Measurements from ENCODE around the gene FAM83F. TPM values are rescaled to one million over a fixed set of nuclear protein-coding genes. Genes with fewer than 3 reads are reported as not detected.
A peak's percentile ranks its signal among the peaks of the same experiment; 100 is the strongest.
"Not testable (repeated sequence)": the region's sequence is repeated elsewhere in the genome, so short reads cannot be mapped to it uniquely, and the experiment has no call there.

FAM83F gene
- total RNA-seq, 1 donor from 2014 or later, result 0.23 TPM

DNA sequence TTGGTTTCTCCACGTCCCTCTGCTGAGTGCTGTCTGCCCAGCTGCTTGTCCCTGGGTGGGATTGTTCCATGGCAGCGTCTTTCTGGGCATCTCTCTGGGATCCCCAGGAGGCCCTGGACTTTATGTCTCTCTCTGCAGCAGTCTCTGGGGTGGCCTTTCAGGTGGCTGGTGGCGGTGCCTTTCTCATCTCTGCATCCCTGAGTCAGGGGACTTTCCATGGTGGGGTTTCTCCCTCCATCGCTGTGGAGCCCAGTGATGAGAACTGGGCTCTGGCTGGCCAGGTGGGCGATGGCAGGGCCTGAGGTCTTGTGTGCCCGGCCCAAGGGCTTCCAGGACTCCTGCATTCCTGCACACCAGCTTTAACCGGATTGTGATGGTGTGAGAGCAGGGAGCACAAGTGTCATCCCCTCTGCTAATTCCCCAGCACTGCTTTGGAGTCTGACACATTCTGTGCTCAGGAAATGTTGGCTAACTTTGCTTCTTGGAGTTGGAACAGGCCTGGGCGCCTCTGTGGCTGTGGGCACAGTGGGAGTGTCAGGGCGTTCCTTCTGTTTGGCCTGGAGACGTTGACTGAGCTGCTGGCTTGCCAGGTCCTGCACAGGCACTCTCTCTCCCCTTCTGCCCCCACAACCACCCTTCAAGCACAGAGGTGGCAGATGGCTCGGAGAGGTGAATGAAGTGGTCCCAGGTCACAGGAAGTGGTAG lies 27.9 kb downstream of the FAM83F start:
- intact Hi-C loops (cut with micrococcal nuclease), result loop anchor here (5.0 to 10.0 kb wide), 2 partner anchors 90 to 398 kb away; no protein-coding TSS in a partner anchor
- H3K9me3 Mint-ChIP-seq, result no peaks in the 10 kb centered on the region
- no peak overlapping the region for H3K4me3 Mint-ChIP-seq
- H3K27me3 Mint-ChIP-seq, result no peaks in the 10 kb centered on the region
- no peaks in the 10 kb centered on the region for H3K36me3 Mint-ChIP-seq (ENCODE audit: low read depth)
- peaks cover 5% of the 10 kb centered on the region for H3K4me1 Mint-ChIP-seq
- H3K27ac Mint-ChIP-seq, result no peak overlapping the region
- no peak for DNase-seq

DNA sequence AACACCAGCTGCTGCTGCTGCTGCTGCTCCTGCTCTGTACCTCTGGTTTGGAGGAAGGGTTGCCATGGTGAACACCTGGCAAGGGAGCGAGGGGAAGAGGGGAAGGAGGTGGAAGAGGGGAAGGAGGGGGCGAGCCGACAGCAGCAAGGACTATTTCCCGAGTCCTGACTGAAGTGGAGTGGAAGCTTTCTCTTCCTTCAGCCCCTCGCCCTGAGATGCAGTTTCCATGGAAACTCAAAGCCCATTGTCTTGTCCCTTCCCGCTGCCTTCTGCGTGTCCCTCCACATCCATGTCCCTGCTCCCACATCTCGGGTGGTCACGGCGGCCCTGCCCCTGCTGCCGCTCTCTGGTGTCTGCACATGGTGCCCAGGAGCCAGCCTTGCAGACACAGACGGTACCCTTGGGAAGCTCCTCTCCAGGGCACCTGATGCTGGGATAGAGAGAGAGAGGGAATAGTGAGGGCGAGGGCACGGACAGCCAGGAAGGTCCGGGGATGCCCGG lies 28.6 kb downstream of the FAM83F start:
- H3K27me3 Mint-ChIP-seq, result no peaks in the 10 kb centered on the region
- no peak for DNase-seq
- no peak overlapping the region for H3K27ac Mint-ChIP-seq
- intact Hi-C loops (cut with micrococcal nuclease), result loop anchor here (5.0 to 10.0 kb wide), 2 partner anchors 91 to 399 kb away; no protein-coding TSS in a partner anchor
- no peaks in the 10 kb centered on the region for H3K36me3 Mint-ChIP-seq (ENCODE audit: low read depth)
- no peak overlapping the region for H3K4me3 Mint-ChIP-seq
- H3K9me3 Mint-ChIP-seq, result no peaks in the 10 kb centered on the region
- peaks cover 2% of the 10 kb centered on the region for H3K4me1 Mint-ChIP-seq

DNA sequence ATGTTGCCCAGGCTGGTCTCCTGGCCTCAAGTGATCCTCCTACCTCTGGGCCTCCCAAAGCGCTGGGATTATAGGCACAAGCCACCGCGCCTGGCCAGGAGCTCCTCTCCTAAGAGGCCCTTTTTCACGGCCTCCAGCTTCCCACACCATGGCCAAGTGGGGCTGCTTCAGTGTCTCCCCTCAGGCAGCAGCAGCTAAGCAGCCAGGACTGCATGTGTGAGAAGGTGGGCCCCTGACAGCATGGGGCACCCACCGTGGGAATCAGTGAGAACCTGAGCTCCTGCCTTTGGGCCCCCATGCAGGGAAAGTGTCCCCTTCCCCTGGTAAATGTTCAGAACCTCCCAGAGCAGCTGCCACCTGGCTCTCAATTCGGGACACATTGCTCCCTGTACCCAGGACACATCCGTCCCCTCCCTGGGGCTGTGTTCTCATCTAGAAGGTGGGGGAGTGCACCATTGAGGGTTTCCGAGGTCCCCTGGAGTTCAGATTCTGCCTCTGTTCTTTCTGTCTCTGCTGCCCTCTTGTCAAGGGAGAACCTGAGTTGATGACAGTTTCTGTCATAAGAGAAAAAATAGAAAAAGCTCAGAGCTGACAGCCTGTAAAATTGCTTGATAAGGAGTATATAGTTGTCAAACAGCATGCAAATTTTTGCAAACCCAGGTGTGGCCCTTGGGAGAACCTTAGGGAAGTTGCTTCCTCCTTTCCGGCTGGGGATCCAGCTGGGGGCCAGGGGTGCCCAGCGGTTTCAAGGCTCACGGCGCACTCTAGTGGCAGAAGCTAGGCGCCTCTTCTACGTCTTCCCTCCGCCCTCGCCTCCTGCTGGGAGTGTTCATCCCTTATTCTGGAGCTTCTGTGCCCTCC lies 29.7 kb downstream of the FAM83F start:
- Mint-ChIP-seq H3K27me3 (no peaks in the 10 kb centered on the region), H3K36me3 (ENCODE audit: low read depth) (no peaks in the 10 kb centered on the region), H3K4me1 (peaks cover 2% of the 10 kb centered on the region), H3K27ac (no peak overlapping the region), H3K9me3 (no peaks in the 10 kb centered on the region), H3K4me3 (no peak overlapping the region)
- intact Hi-C loops (cut with micrococcal nuclease), result loop anchor here (1.0 to 10.0 kb wide), 3 partner anchors 92 to 490 kb away; no protein-coding TSS in a partner anchor
- peak; percentile 87 for DNase-seq

DNA sequence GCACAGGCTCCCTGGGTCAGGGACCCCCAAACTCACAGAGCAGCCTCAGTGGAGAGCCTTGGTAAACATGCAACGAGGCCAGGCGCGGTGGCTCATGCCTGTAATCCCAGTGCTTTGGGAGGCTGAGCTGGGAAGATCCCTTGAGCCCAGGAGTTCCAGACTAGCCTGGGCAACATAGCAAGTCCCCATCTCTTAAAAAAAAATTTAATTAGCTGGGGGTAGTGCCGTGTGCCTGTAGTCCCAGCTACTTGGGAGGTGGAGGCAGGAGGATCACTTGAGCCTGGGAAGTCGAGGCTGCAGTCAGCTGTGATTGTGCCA lies 30.3 kb downstream of the FAM83F start:
- not testable (repeated sequence) for H3K27ac Mint-ChIP-seq; H3K4me1 Mint-ChIP-seq; DNase-seq; H3K9me3 Mint-ChIP-seq; H3K27me3 Mint-ChIP-seq; H3K36me3 Mint-ChIP-seq (ENCODE audit: low read depth); H3K4me3 Mint-ChIP-seq
- intact Hi-C loops (cut with micrococcal nuclease), result loop anchor here (10.0 kb wide), 1 partner anchor 400 kb away; no protein-coding TSS in a partner anchor

DNA sequence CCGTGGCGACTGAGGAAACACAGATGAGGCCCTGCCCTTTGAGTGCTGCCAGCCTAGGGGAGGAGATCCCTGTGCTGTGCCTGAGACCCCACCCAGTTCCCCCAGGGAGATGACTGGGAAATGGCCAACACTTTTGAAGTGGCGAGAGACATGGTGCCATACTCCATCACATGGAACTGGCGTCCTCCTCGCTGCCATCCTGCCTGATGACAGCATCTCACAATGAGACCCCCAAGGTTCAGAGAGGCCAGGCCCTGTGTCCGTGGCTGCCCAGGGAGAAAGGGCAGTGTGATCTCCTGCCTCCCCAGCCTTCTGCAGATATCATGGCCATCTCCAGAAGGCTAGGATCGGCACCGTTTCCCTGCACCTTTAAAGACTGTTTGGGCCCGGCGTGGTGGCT lies 31.1 kb downstream of the FAM83F start:
- intact Hi-C loops (cut with micrococcal nuclease), result loop anchor here (10.0 kb wide), 1 partner anchor 401 kb away; no protein-coding TSS in a partner anchor
- peaks cover 5% of the 10 kb centered on the region for H3K4me1 Mint-ChIP-seq
- no peaks in the 10 kb centered on the region for H3K27me3 Mint-ChIP-seq
- no peak overlapping the region for H3K27ac Mint-ChIP-seq
- no peaks in the 10 kb centered on the region for H3K9me3 Mint-ChIP-seq
- no peak overlapping the region for H3K4me3 Mint-ChIP-seq
- H3K36me3 Mint-ChIP-seq (ENCODE audit: low read depth), result no peaks in the 10 kb centered on the region
- no peak for DNase-seq

DNA sequence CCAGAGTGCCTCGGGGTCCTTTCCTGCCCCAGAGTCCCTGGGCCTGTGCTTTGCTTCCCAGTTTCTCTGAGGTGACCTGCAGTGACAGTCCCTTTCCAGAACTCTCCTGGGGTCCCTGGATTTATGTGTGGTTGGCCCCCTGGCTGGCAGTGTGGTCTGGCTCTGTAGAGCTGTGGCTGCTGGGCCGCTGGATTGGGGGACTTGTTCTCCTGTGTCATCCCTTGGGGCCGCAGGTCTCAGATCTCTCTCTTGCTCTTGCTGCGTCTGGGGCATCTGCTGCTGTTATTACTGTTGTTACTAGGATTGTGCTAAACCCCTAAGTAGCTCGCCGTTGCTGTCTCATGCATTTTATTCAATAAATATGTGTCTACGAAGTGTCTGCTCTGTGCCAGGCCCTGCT lies 31.9 kb downstream of the FAM83F start:
- Mint-ChIP-seq H3K9me3 (no peaks in the 10 kb centered on the region), H3K4me3 (no peak overlapping the region), H3K27me3 (no peaks in the 10 kb centered on the region), H3K4me1 (peaks cover 9% of the 10 kb centered on the region), H3K27ac (no peak overlapping the region), H3K36me3 (ENCODE audit: low read depth) (no peaks in the 10 kb centered on the region)
- DNase-seq, result no peak
- intact Hi-C loops (cut with micrococcal nuclease), result loop anchor here (10.0 kb wide), 1 partner anchor 402 kb away; no protein-coding TSS in a partner anchor

DNA sequence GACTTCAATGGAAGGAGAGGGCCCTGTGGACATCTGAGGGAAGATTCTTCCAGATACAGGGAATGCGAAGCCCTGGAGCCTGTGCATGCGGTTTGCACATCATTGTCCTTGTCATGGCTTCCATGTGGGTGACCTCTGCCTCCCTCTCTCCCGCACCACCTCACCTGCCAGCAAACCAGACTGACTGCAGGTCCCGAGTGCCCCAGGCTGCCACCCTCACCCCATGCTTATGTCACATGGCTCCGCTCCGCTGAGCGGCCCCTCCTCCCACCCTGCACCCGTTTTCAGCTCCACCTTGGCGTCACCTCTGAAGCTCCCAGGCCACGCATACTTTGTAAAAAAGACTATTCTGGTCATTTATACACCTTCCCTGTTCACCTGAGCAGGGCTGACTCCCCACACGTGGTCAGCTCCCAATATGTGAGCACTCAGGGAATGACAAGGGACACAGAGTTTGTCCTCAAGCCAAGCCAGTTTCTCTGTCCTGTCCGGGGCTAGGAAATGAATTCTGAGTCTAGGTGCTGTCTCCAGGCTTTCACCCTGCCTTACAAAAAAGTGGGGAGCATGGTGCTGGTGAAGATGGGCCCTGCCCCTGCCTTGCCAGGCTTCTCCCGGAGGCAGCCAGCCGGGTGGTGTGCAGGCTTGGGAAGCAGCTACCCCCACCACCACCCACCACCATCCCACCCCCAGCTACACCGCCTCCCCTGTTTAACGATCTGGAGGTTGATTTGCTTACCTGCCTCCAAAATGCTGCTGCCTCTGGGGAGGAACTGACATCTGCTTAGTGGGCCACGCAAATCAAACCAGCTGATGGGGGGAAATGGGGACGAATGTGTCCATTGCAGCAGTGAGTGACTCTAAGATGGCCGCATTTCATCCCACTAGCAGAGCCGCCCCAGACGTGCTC lies 32.7 kb downstream of the FAM83F start:
- Mint-ChIP-seq H3K27me3 (no peaks in the 10 kb centered on the region), H3K4me3 (no peak overlapping the region), H3K4me1 (peaks cover 9% of the 10 kb centered on the region), H3K27ac (no peak overlapping the region), H3K9me3 (no peaks in the 10 kb centered on the region), H3K36me3 (ENCODE audit: low read depth) (no peaks in the 10 kb centered on the region)
- intact Hi-C loops (cut with micrococcal nuclease), result loop anchor here (10.0 kb wide), 1 partner anchor 403 kb away; no protein-coding TSS in a partner anchor
- DNase-seq, result no peak

DNA sequence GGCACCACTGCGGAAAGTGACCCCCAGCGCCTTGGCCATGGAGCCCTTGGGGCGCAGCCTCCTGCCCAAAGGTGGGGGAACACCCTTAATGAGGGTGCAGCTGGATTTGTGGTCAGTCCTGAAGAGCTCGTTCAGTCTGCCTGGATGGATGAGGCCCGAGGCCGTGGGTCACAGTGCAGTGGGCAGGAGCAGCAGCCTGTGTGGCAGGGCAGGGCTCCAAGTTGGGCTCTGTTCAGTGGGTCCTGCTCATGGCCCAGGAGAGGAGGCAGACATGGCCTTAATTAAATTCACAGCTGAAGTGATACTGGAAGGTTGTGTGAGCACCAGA lies 33.3 kb downstream of the FAM83F start:
- H3K4me3 Mint-ChIP-seq, result no peak overlapping the region
- no peaks in the 10 kb centered on the region for H3K9me3 Mint-ChIP-seq
- H3K27me3 Mint-ChIP-seq, result no peaks in the 10 kb centered on the region
- peaks cover 9% of the 10 kb centered on the region for H3K4me1 Mint-ChIP-seq
- DNase-seq, result no peak
- intact Hi-C loops (cut with micrococcal nuclease), result loop anchor here (10.0 kb wide), 1 partner anchor 403 kb away; no protein-coding TSS in a partner anchor
- H3K27ac Mint-ChIP-seq, result no peak overlapping the region
- no peaks in the 10 kb centered on the region for H3K36me3 Mint-ChIP-seq (ENCODE audit: low read depth)

DNA sequence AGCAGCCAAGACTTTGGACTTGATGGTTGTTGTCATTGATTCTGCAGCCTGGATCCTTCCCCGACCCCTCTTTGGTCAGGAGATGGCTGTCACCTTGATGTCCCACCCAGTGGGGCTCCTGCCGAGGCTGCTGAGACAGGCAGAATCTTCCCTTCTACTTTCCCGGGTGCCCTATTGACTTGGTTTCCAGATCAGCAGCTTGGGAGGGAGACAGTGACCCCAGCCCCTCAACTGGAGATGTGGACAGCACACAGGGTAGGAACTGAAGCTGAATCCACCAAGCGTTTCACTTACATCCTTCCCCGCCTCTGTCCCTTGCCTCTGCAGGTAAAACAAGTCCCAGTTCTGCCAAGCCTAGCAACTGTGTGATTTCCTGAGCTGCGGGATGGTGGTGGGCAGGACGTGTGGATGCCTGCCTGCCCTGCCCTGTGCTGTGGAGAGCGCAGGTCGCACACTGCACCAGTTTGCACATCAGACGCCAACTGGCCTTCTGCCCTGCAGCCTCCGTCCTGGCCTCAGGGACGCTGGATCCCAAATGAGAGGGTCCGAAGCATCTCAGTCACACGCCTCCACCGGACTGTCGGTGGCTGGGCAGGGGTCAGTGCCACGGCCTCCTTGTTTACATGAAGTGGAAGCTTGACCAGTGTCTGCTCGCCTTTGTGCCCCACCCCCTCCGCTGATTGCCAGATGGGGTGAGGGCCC lies 34.6 kb downstream of the FAM83F start:
- DNase-seq, result no peak
- no peak overlapping the region for H3K4me3 Mint-ChIP-seq
- H3K27ac Mint-ChIP-seq, result no peak overlapping the region
- no peaks in the 10 kb centered on the region for H3K9me3 Mint-ChIP-seq
- H3K27me3 Mint-ChIP-seq, result no peaks in the 10 kb centered on the region
- no peaks in the 10 kb centered on the region for H3K36me3 Mint-ChIP-seq (ENCODE audit: low read depth)
- peaks cover 9% of the 10 kb centered on the region for H3K4me1 Mint-ChIP-seq
- intact Hi-C loops (cut with micrococcal nuclease), result loop anchor here (10.0 kb wide), 1 partner anchor 405 kb away; no protein-coding TSS in a partner anchor

DNA sequence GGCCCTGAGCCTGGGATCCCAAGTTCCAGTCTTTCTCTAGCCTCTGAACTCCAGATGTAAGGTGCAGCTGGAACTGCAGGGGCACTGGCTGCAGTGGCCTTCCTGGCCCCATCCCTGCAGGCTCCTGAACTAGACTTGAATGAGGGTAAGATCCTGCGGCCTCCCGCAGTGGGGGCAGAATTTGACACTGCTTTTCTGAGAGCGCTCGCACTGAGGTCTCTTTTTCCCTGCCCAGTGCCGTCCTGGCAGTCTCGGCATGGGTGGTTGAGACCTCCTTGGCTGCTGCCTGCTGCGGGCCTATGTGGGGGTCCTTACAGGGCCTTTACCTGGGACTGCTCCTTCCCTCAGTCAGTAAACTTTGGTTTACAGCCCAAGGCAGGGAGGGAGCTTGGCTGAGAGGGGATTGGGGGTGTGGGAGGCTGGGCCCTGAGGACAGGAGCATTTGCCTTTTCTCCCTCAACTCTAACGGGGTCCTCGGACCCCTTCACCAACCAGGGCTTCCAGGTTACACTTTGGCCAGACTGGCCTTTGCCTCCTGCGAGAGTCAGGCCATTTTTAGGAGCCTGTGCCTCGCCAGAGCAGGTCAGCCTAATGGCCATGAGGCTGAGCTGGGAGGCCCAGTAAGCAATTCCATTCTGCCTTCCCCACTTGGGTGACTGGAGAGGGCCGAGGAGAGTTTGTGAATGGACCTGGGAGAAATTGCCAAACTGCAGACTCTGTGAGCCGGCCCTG lies 35.4 kb downstream of the FAM83F start:
- no peaks in the 10 kb centered on the region for H3K27me3 Mint-ChIP-seq
- peaks cover 7% of the 10 kb centered on the region for H3K4me1 Mint-ChIP-seq
- no peaks in the 10 kb centered on the region for H3K9me3 Mint-ChIP-seq
- H3K36me3 Mint-ChIP-seq (ENCODE audit: low read depth), result no peaks in the 10 kb centered on the region
- DNase-seq, result no peak
- no peak overlapping the region for H3K4me3 Mint-ChIP-seq
- intact Hi-C loops (cut with micrococcal nuclease), result no loop called here
- H3K27ac Mint-ChIP-seq, result peak overlapping the region; percentile 56

DNA sequence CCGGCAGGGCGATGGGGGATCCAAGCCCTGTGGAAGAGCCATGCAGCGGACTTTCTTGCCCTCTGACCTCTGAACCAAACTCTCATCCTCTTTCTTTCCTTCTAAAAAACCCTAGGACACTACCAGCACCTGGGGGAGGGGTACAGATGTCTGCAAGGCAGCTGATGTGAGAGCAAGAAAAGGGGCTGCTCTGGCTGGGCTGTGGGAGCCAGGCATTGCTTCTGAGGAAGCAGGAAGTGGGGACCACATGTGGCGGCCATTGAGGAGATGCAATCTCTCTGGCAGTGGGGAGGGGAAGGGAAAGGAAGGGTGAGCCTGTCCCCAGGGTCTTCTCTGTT lies 36.0 kb downstream of the FAM83F start:
- H3K27ac Mint-ChIP-seq, result peak overlapping the region; percentile 69
- H3K4me3 Mint-ChIP-seq, result no peak overlapping the region
- peaks cover 7% of the 10 kb centered on the region for H3K4me1 Mint-ChIP-seq
- H3K36me3 Mint-ChIP-seq (ENCODE audit: low read depth), result no peaks in the 10 kb centered on the region
- peak; percentile 66 for DNase-seq
- H3K9me3 Mint-ChIP-seq, result no peaks in the 10 kb centered on the region
- H3K27me3 Mint-ChIP-seq, result no peaks in the 10 kb centered on the region
- intact Hi-C loops (cut with micrococcal nuclease), result no loop called here

DNA sequence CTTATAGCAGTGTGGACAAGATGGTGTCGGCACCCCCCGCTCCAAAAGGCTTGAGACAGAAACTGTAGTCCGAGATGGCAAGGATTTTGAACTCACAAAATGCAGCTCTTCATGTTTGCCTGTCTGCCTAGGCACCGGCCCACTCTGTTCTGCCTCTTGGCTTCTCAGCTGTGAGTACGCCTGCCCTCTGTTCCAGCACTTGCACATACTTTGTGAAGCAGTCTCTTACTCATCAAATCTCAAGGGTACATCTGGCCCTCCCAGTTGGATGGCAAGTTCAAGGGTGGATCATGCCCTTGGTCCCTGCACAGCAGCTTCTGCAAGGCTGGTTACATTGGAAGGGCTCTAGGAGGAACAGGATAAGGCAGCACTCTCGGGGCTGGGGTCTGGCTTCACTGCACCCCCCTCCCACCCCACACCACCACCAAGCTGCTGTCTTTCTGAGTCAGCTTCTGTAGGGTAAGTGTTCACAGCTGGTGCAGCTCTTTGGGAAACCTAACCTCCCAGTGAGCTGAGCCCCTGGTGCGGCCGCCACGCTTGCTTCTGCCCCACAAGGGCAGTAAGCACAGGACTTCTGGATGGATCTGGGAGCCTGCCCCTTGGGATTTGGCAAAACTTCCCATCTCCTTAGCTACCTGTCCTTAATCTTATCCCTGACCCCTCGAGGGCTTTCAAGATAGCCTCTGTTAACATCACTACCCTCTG lies 37.2 kb downstream of the FAM83F start:
- Mint-ChIP-seq H3K4me3 (no peak overlapping the region), H3K27ac (no peak overlapping the region), H3K4me1 (peaks cover 7% of the 10 kb centered on the region), H3K27me3 (no peaks in the 10 kb centered on the region), H3K9me3 (no peaks in the 10 kb centered on the region), H3K36me3 (ENCODE audit: low read depth) (no peaks in the 10 kb centered on the region)
- intact Hi-C loops (cut with micrococcal nuclease), result no loop called here
- no peak for DNase-seq
